ENCODE measurements around the gene HSPB6. TPM values are rescaled to one million over a fixed set of nuclear protein-coding genes. Genes with fewer than 3 reads are reported as not detected.

Gene HSPB6
- polyA plus RNA-seq, 1 donor (not counting 4 experiments of a cell fraction or from before 2014, with no cell fraction given), result not detected

DNA sequence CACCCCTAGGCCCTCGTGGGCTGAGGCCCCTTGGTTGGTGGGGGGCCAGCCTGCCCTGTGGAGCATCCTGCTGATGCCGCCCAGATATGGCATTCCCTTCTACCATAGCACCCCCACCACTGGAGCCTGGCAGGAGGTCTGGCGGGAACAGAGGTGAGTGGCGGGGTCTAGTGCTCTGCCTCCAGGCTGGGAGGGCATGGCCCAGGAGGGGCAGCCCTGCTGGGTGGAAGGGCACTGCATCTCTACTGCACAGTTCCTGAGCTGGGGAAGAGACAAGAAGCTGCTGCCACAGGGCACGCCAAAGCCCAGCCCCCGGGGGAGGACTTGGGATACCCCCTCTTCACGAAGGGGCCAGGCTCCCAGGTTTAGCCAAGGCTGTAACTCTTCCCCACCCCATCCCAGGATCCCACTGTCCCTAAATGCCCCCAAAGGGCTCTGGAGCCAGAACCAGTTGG is 41.4 kb downstream of the HSPB6 start:
- peaks cover 2 to 7% of the 10 kb centered on the region in 2 experiments for H3K36me3 ChIP-seq (ENCODE audit: control insufficient read depth in 2 of 2, extremely low read depth in 1 of 2, insufficient read depth in 2 of 2, low read length in 2 of 2)
- peaks cover 23% of the 10 kb centered on the region for H3K79me2 ChIP-seq (ENCODE audit: control insufficient read depth, insufficient read depth, low read length)
- FAIRE-seq (no peak), DNase-seq (ENCODE audit: low read depth, low spot score) (no peak)
- H4K20me1 ChIP-seq (ENCODE audit: control insufficient read depth, extremely low read depth, insufficient read depth, low read length), result no peaks in the 10 kb centered on the region
- H3K9me3 ChIP-seq (ENCODE audit: control insufficient read depth, low read depth, low read length), result no peaks in the 10 kb centered on the region
- dilution Hi-C loops (cut with MboI; ENCODE audit: extremely low pct_ligation_motif_present, low sequenced_read_pairs), result no loop called here
- no peak overlapping the region for H3K27ac ChIP-seq (ENCODE audit: control insufficient read depth, insufficient read depth, low read length)
- peaks cover 29% of the 10 kb centered on the region for H3K4me1 ChIP-seq (ENCODE audit: control insufficient read depth, extremely low read depth, insufficient read depth, low read length)
- H3K9ac ChIP-seq (ENCODE audit: control insufficient read depth, extremely low read depth, insufficient read depth, low read length), result no peak overlapping the region
- H3K27me3 ChIP-seq (ENCODE audit: control insufficient read depth, extremely low read depth, insufficient read depth, low read length), result no peaks in the 10 kb centered on the region
- no peak overlapping the region for H2AFZ ChIP-seq (ENCODE audit: control insufficient read depth, low read length)
- H3K4me3 ChIP-seq (ENCODE audit: control insufficient read depth in 2 of 3, extremely low read depth in 1 of 3, insufficient read depth in 2 of 3, low read depth in 1 of 3, low read length in 3 of 3), result no peak overlapping the region
- no peaks in the 10 kb centered on the region for H3K9me1 ChIP-seq (ENCODE audit: control insufficient read depth, extremely low read depth, insufficient read depth, low read length)
- TF ChIP-seq EZH2 (IDR thresholded peaks at IDR 0.05; ENCODE audit: low read length), result no peak
- TF ChIP-seq, protein P1, sequence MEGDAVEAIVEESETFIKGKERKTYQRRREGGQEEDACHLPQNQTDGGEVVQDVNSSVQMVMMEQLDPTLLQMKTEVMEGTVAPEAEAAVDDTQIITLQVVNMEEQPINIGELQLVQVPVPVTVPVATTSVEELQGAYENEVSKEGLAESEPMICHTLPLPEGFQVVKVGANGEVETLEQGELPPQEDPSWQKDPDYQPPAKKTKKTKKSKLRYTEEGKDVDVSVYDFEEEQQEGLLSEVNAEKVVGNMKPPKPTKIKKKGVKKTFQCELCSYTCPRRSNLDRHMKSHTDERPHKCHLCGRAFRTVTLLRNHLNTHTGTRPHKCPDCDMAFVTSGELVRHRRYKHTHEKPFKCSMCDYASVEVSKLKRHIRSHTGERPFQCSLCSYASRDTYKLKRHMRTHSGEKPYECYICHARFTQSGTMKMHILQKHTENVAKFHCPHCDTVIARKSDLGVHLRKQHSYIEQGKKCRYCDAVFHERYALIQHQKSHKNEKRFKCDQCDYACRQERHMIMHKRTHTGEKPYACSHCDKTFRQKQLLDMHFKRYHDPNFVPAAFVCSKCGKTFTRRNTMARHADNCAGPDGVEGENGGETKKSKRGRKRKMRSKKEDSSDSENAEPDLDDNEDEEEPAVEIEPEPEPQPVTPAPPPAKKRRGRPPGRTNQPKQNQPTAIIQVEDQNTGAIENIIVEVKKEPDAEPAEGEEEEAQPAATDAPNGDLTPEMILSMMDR (optimal IDR thresholded peaks at IDR 0.05 in 1 of 3, IDR thresholded peaks at IDR 0.05 in 1 of 3, conservative IDR thresholded peaks at IDR 0.05 in 1 of 3; ENCODE audit: extremely low read depth in 1 of 3, insufficient read depth in 2 of 3, low read length in 3 of 3), result no peak
- peak overlapping the region; percentile 96 for H3K4me2 ChIP-seq (ENCODE audit: control insufficient read depth, extremely low read depth, insufficient read depth, low read depth, low read length)

DNA sequence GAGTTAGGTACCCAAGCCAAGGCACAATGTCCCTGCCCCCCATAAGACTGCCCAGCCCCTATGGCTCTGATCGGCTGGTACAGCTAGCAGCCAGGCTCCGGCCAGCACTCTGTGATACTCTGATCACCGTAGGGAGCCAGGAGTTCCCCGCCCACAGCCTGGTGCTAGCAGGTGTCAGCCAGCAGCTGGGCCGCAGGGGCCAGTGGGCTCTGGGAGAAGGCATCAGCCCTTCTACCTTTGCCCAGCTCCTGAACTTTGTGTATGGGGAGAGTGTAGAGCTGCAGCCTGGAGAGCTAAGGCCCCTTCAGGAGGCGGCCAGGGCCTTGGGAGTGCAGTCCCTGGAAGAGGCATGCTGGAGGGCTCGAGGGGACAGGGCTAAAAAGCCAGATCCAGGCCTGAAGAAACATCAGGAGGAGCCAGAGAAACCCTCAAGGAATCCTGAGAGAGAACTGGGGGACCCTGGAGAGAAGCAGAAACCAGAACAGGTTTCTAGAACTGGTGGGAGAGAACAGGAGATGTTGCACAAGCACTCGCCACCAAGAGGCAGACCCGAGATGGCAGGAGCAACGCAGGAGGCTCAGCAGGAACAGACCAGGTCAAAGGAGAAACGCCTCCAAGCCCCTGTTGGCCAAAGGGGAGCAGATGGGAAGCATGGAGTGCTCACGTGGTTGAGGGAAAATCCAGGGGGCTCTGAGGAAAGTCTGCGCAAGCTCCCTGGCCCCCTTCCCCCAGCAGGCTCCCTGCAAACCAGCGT is 42.1 kb downstream of the HSPB6 start:
- no peaks in the 10 kb centered on the region for H3K9me3 ChIP-seq (ENCODE audit: control insufficient read depth, low read depth, low read length)
- TF ChIP-seq, protein P1 (optimal IDR thresholded peaks at IDR 0.05 in 1 of 3, IDR thresholded peaks at IDR 0.05 in 1 of 3, conservative IDR thresholded peaks at IDR 0.05 in 1 of 3; ENCODE audit: extremely low read depth in 1 of 3, insufficient read depth in 2 of 3, low read length in 3 of 3), result no peak
- no peak for TF ChIP-seq EZH2 (IDR thresholded peaks at IDR 0.05; ENCODE audit: low read length)
- DNase-seq (ENCODE audit: low read depth, low spot score), result no peak

More for the DNA sequence above, 42.1 kb downstream of the HSPB6 start:
- Histone ChIP-seq H3K9ac (ENCODE audit: control insufficient read depth, extremely low read depth, insufficient read depth, low read length) (no peak overlapping the region), H2AFZ (ENCODE audit: control insufficient read depth, low read length) (no peak overlapping the region), H3K4me3 (ENCODE audit: control insufficient read depth in 2 of 3, extremely low read depth in 1 of 3, insufficient read depth in 2 of 3, low read depth in 1 of 3, low read length in 3 of 3) (no peak overlapping the region), H3K36me3 (ENCODE audit: control insufficient read depth in 2 of 2, extremely low read depth in 1 of 2, insufficient read depth in 2 of 2, low read length in 2 of 2) (peaks cover 0 to 5% of the 10 kb centered on the region in 2 experiments), H4K20me1 (ENCODE audit: control insufficient read depth, extremely low read depth, insufficient read depth, low read length) (no peaks in the 10 kb centered on the region), H3K4me1 (ENCODE audit: control insufficient read depth, extremely low read depth, insufficient read depth, low read length) (peaks cover 29% of the 10 kb centered on the region), H3K79me2 (ENCODE audit: control insufficient read depth, insufficient read depth, low read length) (peaks cover 17% of the 10 kb centered on the region), H3K9me1 (ENCODE audit: control insufficient read depth, extremely low read depth, insufficient read depth, low read length) (no peaks in the 10 kb centered on the region), H3K27me3 (ENCODE audit: control insufficient read depth, extremely low read depth, insufficient read depth, low read length) (no peaks in the 10 kb centered on the region), H3K27ac (ENCODE audit: control insufficient read depth, insufficient read depth, low read length) (no peak overlapping the region), H3K4me2 (ENCODE audit: control insufficient read depth, extremely low read depth, insufficient read depth, low read depth, low read length) (no peak overlapping the region)
- FAIRE-seq, result no peak
- dilution Hi-C loops (cut with MboI; ENCODE audit: extremely low pct_ligation_motif_present, low sequenced_read_pairs), result no loop called here
